ENCODE results near the gene BLCAP. TPM values are rescaled to one million over a fixed set of nuclear protein-coding genes. Genes with fewer than 3 reads are reported as not detected.
"Not testable (repeated sequence)": the region's sequence is repeated elsewhere in the genome, so short reads cannot be mapped to it uniquely, and the experiment has no call there.

BLCAP gene
- 10 to 100 TPM; 24.1 to 44.8 TPM for total RNA-seq

GRCh38 chr20:37527638-37528445 lies at the start of gene BLCAP:
Gene BLCAP (minus strand): TSS chr20:37527876. CDS start chr20:37519174, 8,702 bp downstream.
- Histone ChIP-seq H3K4me1 (peaks cover 41% of the 10 kb centered on the region), H3K9me3 (no peaks in the 10 kb centered on the region), H3K4me3 (peak within 1 kb of the TSS; percentile 84 to 88), H3K27me3 (no peaks in the 10 kb centered on the region), H3K36me3 (replicated peaks in 1 of 2; ENCODE audit: insufficient read depth in 1 of 2, low read depth in 2 of 2) (no peaks in the 10 kb centered on the region), H3K27ac (peak within 1 kb of the TSS; percentile 96 to 100 (median 98))
- ATAC-seq: peak; percentile 92
- peak; percentile 89 to 92 (median 90) for DNase-seq
- peak; percentile 78 to 91 (median 90) for TF ChIP-seq POLR2A (IDR thresholded peaks at IDR 0.05)
- peak in 1 of 7 experiments; percentile 5 for TF ChIP-seq CTCF (IDR thresholded peaks at IDR 0.05)
- 0 to 1% methylated on average over 6 to 62 of the region's 62 CpGs for WGBS, 2 donors
- intact Hi-C loops (cut with DNase I): loop anchor here (10.0 kb wide), 1 partner anchor 133 kb away; no protein-coding TSS in a partner anchor

GRCh38 chr20:37577436-37577835 lies 49.8 kb upstream of the BLCAP start:
- DNase-seq: not testable (repeated sequence)
- WGBS, 2 donors: 74 to 86% methylated on average over 4 of the region's 4 CpGs

GRCh38 chr20:37576911-37577310 lies 49.2 kb upstream of the BLCAP start:
- WGBS, 2 donors: 23 to 53% methylated on average over 1 of the region's 1 CpG
- Histone ChIP-seq H3K4me1 (no peaks in the 10 kb centered on the region), H3K4me3 (no peak overlapping the region), H3K27me3 (no peaks in the 10 kb centered on the region), H3K9me3 (no peaks in the 10 kb centered on the region), H3K27ac (no peak overlapping the region), H3K36me3 (replicated peaks in 1 of 2; ENCODE audit: insufficient read depth in 1 of 2, low read depth in 2 of 2) (no peaks in the 10 kb centered on the region)
- DNase-seq (no peak), ATAC-seq (no peak)
- no peak for TF ChIP-seq POLR2A (IDR thresholded peaks at IDR 0.05)
- TF ChIP-seq CTCF (IDR thresholded peaks at IDR 0.05): no peak
- intact Hi-C loops (cut with DNase I): no loop called here

More at GRCh38 chr20:37577436-37577835, 49.8 kb upstream of the BLCAP start:
- ATAC-seq; H3K36me3 ChIP-seq (replicated peaks in 1 of 2; ENCODE audit: insufficient read depth in 1 of 2, low read depth in 2 of 2); intact Hi-C loops (cut with DNase I); H3K4me1 ChIP-seq; H3K27ac ChIP-seq; H3K9me3 ChIP-seq; H3K4me3 ChIP-seq; H3K27me3 ChIP-seq: not testable (repeated sequence)

- H3K27me3 ChIP-seq: no peaks in the 10 kb centered on the region
- intact Hi-C loops (cut with DNase I): no loop called here
- no peak for DNase-seq
Measured at GRCh38 chr20:37575884-37576283, 48.2 kb upstream of the BLCAP start.

More at GRCh38 chr20:37575884-37576283, 48.2 kb upstream of the BLCAP start:
- no peak for ATAC-seq
- Histone ChIP-seq H3K27ac (no peak overlapping the region), H3K4me1 (no peaks in the 10 kb centered on the region), H3K36me3 (replicated peaks in 1 of 2; ENCODE audit: insufficient read depth in 1 of 2, low read depth in 2 of 2) (no peaks in the 10 kb centered on the region), H3K4me3 (no peak overlapping the region), H3K9me3 (no peaks in the 10 kb centered on the region)
- TF ChIP-seq POLR2A (IDR thresholded peaks at IDR 0.05) (no peak), CTCF (IDR thresholded peaks at IDR 0.05) (no peak)
- 31% methylated on average over 1 of the region's 1 CpG; no CpG with 5 or more reads in 1 of the 2 donors for WGBS, 2 donors
